ENCODE results near the gene NUDT22.

- TF ChIP-seq, protein P1, sequence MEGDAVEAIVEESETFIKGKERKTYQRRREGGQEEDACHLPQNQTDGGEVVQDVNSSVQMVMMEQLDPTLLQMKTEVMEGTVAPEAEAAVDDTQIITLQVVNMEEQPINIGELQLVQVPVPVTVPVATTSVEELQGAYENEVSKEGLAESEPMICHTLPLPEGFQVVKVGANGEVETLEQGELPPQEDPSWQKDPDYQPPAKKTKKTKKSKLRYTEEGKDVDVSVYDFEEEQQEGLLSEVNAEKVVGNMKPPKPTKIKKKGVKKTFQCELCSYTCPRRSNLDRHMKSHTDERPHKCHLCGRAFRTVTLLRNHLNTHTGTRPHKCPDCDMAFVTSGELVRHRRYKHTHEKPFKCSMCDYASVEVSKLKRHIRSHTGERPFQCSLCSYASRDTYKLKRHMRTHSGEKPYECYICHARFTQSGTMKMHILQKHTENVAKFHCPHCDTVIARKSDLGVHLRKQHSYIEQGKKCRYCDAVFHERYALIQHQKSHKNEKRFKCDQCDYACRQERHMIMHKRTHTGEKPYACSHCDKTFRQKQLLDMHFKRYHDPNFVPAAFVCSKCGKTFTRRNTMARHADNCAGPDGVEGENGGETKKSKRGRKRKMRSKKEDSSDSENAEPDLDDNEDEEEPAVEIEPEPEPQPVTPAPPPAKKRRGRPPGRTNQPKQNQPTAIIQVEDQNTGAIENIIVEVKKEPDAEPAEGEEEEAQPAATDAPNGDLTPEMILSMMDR (IDR thresholded peaks at IDR 0.05; ENCODE audit: low read depth, low read length) = no peak
- no peak for TF ChIP-seq EZH2phosphoT487 (IDR thresholded peaks at IDR 0.05; ENCODE audit: low read depth)
Observed at GRCh38 chr11:64185175-64185692, 40.8 kb upstream of the NUDT22 start.

Measured in OCI-LY3 (cell line).